ENCODE results near the gene EBLN1. TPM values are rescaled to one million over a fixed set of nuclear protein-coding genes. Genes with fewer than 3 reads are reported as not detected.

The EBLN1 gene
- total RNA-seq, 1 experiment from 2014 or later: not detected

DNA sequence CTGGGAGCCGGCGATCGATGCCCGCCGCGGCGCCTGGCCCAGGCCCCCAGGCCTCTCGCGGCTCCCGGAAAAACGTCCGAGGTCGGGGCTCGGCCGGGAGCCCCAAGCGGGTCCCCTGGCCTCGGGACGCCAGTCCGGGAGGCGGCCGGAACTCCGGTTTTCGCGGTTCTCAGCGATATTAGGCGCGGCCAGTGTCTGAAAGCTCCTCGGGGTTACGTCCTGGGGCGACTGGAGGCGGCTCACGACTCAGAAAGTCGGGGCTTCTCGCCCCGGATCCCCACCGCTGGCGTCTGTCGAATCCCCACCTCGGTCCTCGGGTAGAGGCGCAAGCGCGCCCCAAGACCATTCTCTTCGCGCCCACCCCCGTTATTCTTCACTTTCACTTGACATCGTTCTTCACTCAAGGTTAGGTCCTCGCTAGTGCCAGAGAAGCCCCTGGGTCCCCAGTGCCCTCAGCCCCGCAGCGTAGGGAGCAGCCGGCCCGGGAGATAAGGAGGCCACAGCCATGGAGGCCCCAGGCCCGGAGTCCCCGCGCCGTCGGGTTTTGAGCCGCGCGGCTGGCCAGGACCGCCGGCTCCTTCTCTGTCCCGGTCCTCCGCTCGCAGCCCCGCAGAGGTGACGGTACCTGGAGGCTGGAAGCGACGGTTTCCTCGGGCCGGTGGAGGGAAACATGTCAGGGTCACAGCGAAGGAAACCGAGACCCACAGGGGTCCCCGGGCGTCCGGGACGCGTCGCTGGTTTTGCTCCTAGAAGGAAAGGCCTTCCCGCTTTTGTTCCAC is 35.2 kb upstream of the EBLN1 start:
- Mint-ChIP-seq H3K36me3 (ENCODE audit: insufficient read depth, unreplicated experiment) (no peaks in the 10 kb centered on the region), H3K4me1 (ENCODE audit: low read depth, unreplicated experiment) (no peaks in the 10 kb centered on the region), H3K4me3 (ENCODE audit: unreplicated experiment) (no peak overlapping the region), H3K27ac (ENCODE audit: unreplicated experiment) (no peak overlapping the region), H3K9me3 (ENCODE audit: unreplicated experiment) (no peaks in the 10 kb centered on the region), H3K27me3 (ENCODE audit: insufficient read depth, unreplicated experiment) (peaks cover 4% of the 10 kb centered on the region)
- DNase-seq: no peak
- no peak overlapping the region for H3K4me3 ChIP-seq (ENCODE audit: low read depth, low read length)
- intact Hi-C loops (cut with micrococcal nuclease; ENCODE audit: unreplicated experiment): no loop called here
- no peaks in the 10 kb centered on the region for H3K27me3 ChIP-seq (replicated peaks; ENCODE audit: control insufficient read depth, insufficient read depth, low read length)
- TF ChIP-seq, protein P1, sequence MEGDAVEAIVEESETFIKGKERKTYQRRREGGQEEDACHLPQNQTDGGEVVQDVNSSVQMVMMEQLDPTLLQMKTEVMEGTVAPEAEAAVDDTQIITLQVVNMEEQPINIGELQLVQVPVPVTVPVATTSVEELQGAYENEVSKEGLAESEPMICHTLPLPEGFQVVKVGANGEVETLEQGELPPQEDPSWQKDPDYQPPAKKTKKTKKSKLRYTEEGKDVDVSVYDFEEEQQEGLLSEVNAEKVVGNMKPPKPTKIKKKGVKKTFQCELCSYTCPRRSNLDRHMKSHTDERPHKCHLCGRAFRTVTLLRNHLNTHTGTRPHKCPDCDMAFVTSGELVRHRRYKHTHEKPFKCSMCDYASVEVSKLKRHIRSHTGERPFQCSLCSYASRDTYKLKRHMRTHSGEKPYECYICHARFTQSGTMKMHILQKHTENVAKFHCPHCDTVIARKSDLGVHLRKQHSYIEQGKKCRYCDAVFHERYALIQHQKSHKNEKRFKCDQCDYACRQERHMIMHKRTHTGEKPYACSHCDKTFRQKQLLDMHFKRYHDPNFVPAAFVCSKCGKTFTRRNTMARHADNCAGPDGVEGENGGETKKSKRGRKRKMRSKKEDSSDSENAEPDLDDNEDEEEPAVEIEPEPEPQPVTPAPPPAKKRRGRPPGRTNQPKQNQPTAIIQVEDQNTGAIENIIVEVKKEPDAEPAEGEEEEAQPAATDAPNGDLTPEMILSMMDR (IDR thresholded peaks at IDR 0.05; ENCODE audit: insufficient read depth in 1 of 2, low read depth in 1 of 2, low read length in 1 of 2, severe bottlenecking in 1 of 2, unreplicated experiment in 1 of 2): no peak
- no peaks in the 10 kb centered on the region for H3K4me1 ChIP-seq
- H3K36me3 ChIP-seq (ENCODE audit: control insufficient read depth, insufficient read depth, low read length): no peaks in the 10 kb centered on the region
- BruUV-seq (replicated peaks): no TSS peak
- no peaks in the 10 kb centered on the region for H3K9me3 ChIP-seq
- CTCF ChIA-PET: no interaction called here
- POLR2A ChIA-PET: no interaction called here

- H3K27me3 ChIP-seq (replicated peaks; ENCODE audit: control insufficient read depth, insufficient read depth, low read length): no peaks in the 10 kb centered on the region
- Mint-ChIP-seq H3K4me3 (ENCODE audit: unreplicated experiment) (peak overlapping the region; percentile 73), H3K4me1 (ENCODE audit: low read depth, unreplicated experiment) (peaks cover 3% of the 10 kb centered on the region), H3K9me3 (ENCODE audit: unreplicated experiment) (no peaks in the 10 kb centered on the region), H3K36me3 (ENCODE audit: insufficient read depth, unreplicated experiment) (no peaks in the 10 kb centered on the region), H3K27me3 (ENCODE audit: insufficient read depth, unreplicated experiment) (peaks cover 4% of the 10 kb centered on the region), H3K27ac (ENCODE audit: unreplicated experiment) (peak overlapping the region; percentile 70)
- peak overlapping the region; percentile 35 for H3K4me3 ChIP-seq (ENCODE audit: low read depth, low read length)
- H3K9me3 ChIP-seq: no peaks in the 10 kb centered on the region
- TF ChIP-seq, protein P1 (IDR thresholded peaks at IDR 0.05; ENCODE audit: insufficient read depth in 1 of 2, low read depth in 1 of 2, low read length in 1 of 2, severe bottlenecking in 1 of 2, unreplicated experiment in 1 of 2): no peak
- POLR2A ChIA-PET: no interaction called here
- H3K4me1 ChIP-seq: peaks cover under 1% of the 10 kb centered on the region; the same call in 1 of the 2 replicates
- H3K36me3 ChIP-seq (ENCODE audit: control insufficient read depth, insufficient read depth, low read length): no peaks in the 10 kb centered on the region
- intact Hi-C loops (cut with micrococcal nuclease; ENCODE audit: unreplicated experiment): no loop called here
- CTCF ChIA-PET: no interaction called here
- no TSS peak for BruUV-seq (replicated peaks)
- no peak for DNase-seq
Measured at GRCh38 chr10:22252224-22252800, 34.5 kb upstream of the EBLN1 start.

- ChIA-PET CTCF (no interaction called here), POLR2A (no interaction called here)
- TF ChIP-seq, protein P1 (IDR thresholded peaks at IDR 0.05; ENCODE audit: insufficient read depth in 1 of 2, low read depth in 1 of 2, low read length in 1 of 2, severe bottlenecking in 1 of 2, unreplicated experiment in 1 of 2): no peak
- BruUV-seq (replicated peaks): no TSS peak
- Histone ChIP-seq H3K27me3 (replicated peaks; ENCODE audit: control insufficient read depth, insufficient read depth, low read length) (no peaks in the 10 kb centered on the region), H3K4me1 (peaks cover 5% of the 10 kb centered on the region), H3K9me3 (no peaks in the 10 kb centered on the region), H3K4me3 (ENCODE audit: low read depth, low read length) (peak overlapping the region; percentile 35), H3K36me3 (ENCODE audit: control insufficient read depth, insufficient read depth, low read length) (no peaks in the 10 kb centered on the region)
- intact Hi-C loops (cut with micrococcal nuclease; ENCODE audit: unreplicated experiment): no loop called here
- peak overlapping the region; percentile 73 for H3K4me3 Mint-ChIP-seq (ENCODE audit: unreplicated experiment)
- H3K27ac Mint-ChIP-seq (ENCODE audit: unreplicated experiment): peak overlapping the region; percentile 70
- H3K36me3 Mint-ChIP-seq (ENCODE audit: insufficient read depth, unreplicated experiment): no peaks in the 10 kb centered on the region
- H3K9me3 Mint-ChIP-seq (ENCODE audit: unreplicated experiment): no peaks in the 10 kb centered on the region
- H3K4me1 Mint-ChIP-seq (ENCODE audit: low read depth, unreplicated experiment): peaks cover 8% of the 10 kb centered on the region
- DNase-seq: peak in 1 of 2 experiments; percentile 41
- H3K27me3 Mint-ChIP-seq (ENCODE audit: insufficient read depth, unreplicated experiment): no peaks in the 10 kb centered on the region
Measured at GRCh38 chr10:22251751-22252223, 34.0 kb upstream of the EBLN1 start.

All from Caco-2 (cell line).